GM12878 (cell line): ENCODE measurements around the gene RASA1. TPM values are rescaled to one million over a fixed set of nuclear protein-coding genes. Genes with fewer than 3 reads are reported as not detected.

ENCODE experiments used
- ASH2L ChIP-seq: fragments of 300-600, 200-600 bp; sonication (generic); IDR thresholded peaks from 2 replicates; pipeline ENCODE4 v1.6.1; 2017; ENCODE audit warnings: low read depth, mild to moderate bottlenecking, borderline replicate concordance
- CHD2 ChIP-seq: IDR thresholded peaks from 2 replicates; pipeline ENCODE4 v1.6.1; 2011; ENCODE audit warnings: low read depth, low read length, improper control_type of control experiment, borderline replicate concordance
- GABPA ChIP-seq: IDR thresholded peaks from 2 replicates; pipeline ENCODE4 v1.6.1; 2014; ENCODE audit warnings: antibody characterized with exemption, low read depth, mild to moderate bottlenecking, inconsistent platforms
- MTA2 ChIP-seq: fragments of 450-650 bp; IDR thresholded peaks from 2 replicates; pipeline ENCODE4 v1.6.1; 2016; ENCODE audit warnings: low read depth, mild to moderate bottlenecking, moderate library complexity
- NBN ChIP-seq: fragments of 450-650 bp; IDR thresholded peaks from 2 replicates; pipeline ENCODE4 v1.6.1; 2016
- POLR2AphosphoS2 ChIP-seq: IDR thresholded peaks from 2 replicates; pipeline ENCODE4 v1.6.1; 2011; ENCODE audit warnings: low read depth, mild to moderate bottlenecking, low read length, improper control_type of control experiment, moderate library complexity
- POLR2AphosphoS5 ChIP-seq: IDR thresholded peaks from 2 replicates; pipeline ENCODE4 v1.6.1; 2011; ENCODE audit warnings: mild to moderate bottlenecking, low read length, inconsistent platforms
- RAD21 ChIP-seq: IDR thresholded peaks from 2 replicates; pipeline ENCODE4 v1.6.1; 2011; ENCODE audit warnings: mild to moderate bottlenecking, low read depth, low read length, moderate library complexity; ENCODE audit not compliant: insufficient read depth
- REST ChIP-seq: IDR thresholded peaks from 2 replicates; pipeline ENCODE4 v1.6.1; 2012; ENCODE audit warnings: mild to moderate bottlenecking, low read depth, low read length
- SMAD1 ChIP-seq: fragments of 450-650 bp; IDR thresholded peaks from 2 replicates; pipeline ENCODE4 v1.6.1; 2018; ENCODE audit warnings: mild to moderate bottlenecking, low read depth; ENCODE audit not compliant: partially characterized antibody
- YBX1 ChIP-seq: fragments of 450-650 bp; IDR thresholded peaks from 2 replicates; pipeline ENCODE4 v1.6.1; 2016; ENCODE audit warnings: antibody characterized with exemption
- ZBTB4 ChIP-seq: fragments of 450-650 bp; formaldehyde crosslinking; IDR thresholded peaks from 2 replicates; pipeline ENCODE4 v1.4.0; 2022; ENCODE audit warnings: mild to moderate bottlenecking, moderate library complexity
- ZBTB40 ChIP-seq: fragments of 450-650 bp; IDR thresholded peaks from 2 replicates; pipeline ENCODE4 v1.6.1; 2016; ENCODE audit warnings: mild to moderate bottlenecking, moderate library complexity, borderline replicate concordance
- ZNF622 ChIP-seq: fragments of 450-650 bp; IDR thresholded peaks from 2 replicates; pipeline ENCODE4 v1.6.1; 2017; ENCODE audit warnings: mild to moderate bottlenecking, inconsistent platforms
- ZNF687 ChIP-seq: fragments of 450-650 bp; IDR thresholded peaks from 2 replicates; pipeline ENCODE4 v1.6.1; 2017; ENCODE audit warnings: mild to moderate bottlenecking, moderate library complexity
- polyA plus RNA-seq, 11 experiments: library from polyadenylated mRNA; depleted of rRNA in 4 of 11; unstranded in 6 of 11; stranded (reverse) in 5 of 11; fragments of >200 nt; fragmentation: Nextera tagmentation in 4 of 11; fragmentation: Illumina TruSeq in 1 of 11; extraction: Ambion mirVana in 4 of 11; extraction: Trizol in 1 of 11; gene quantifications; 1 replicate in 1 of 11; 2 replicates in 10 of 11; pipeline versions ENCODE4 v1.2.1 to v1.2.3, GENCODE V29; 2011 to 2016; ENCODE audit warnings: inconsistent platforms in 2 of 11, missing spikeins in 2 of 11, low read depth in 1 of 11
- total RNA-seq, 4 experiments: library from RNA; depleted of rRNA in 3 of 4; stranded (reverse); fragments of >200 nt in 3 of 4; fragmentation: Illumina TruSeq in 1 of 4; extraction: Trizol in 1 of 4; gene quantifications; 2 replicates each; pipeline versions ENCODE4 v1.2.1 to v1.2.3, GENCODE V29; 2013 to 2021

The RASA1 gene
- total and polyA plus RNA-seq, 10 of the 15 experiments (the other 5 are each of a cell fraction or from before 2014, with no cell fraction given): 7.8 to 72.3 (median 21.8) TPM

- TF ChIP-seq ZBTB4 (CRISPR knock-in tag) (no peak), ZNF622 (no peak), ZNF687 (peak; percentile 62), ZBTB40 (no peak), GABPA (0 out of 2 replicates have a peak, but pooled peaks have one; percentile 5), POLR2AphosphoS5 (peak; percentile 76), REST (no peak), YBX1 (no peak), CHD2 (peak; percentile 10; the same call in 1 of the 2 replicates), RAD21 (peak; percentile 30), NBN (0 out of 2 replicates have a peak, but pooled peaks have one; percentile 3), POLR2AphosphoS2 (0 out of 2 replicates have a peak, but pooled peaks have one; percentile 30), SMAD1 (no peak), ASH2L (no peak), MTA2 (no peak)
These were observed at the start of gene RASA1 (continued) for GRCh38 chr5:87267574-87268125.
